K562 (cell line): ENCODE results near the gene DHRS11. TPM values are rescaled to one million over a fixed set of nuclear protein-coding genes. Genes with fewer than 3 reads are reported as not detected.

Experiments
- ATAC-seq: fragments of 200-7000 bp; cut with Tn5 transposase; 3 replicates; pipeline ENCODE4 v1.9.1; 2020; ENCODE audit warnings: moderate library complexity
- BruUV-seq: library from RNA; stranded (reverse); fragments of 400-500 nt; replicated peaks from 2 replicates; lab custom pipeline; 2021; lab: Mats Ljungman, UMichigan
- CTCF ChIA-PET: fragments of 300-600 bp; formaldehyde crosslinking; extraction: SDS; loops from one replicate; lab custom pipeline; 2021; ENCODE audit warnings: low intra/inter-chr PET ratio; lab: Yijun Ruan, JAX
- POLR2A ChIA-PET: fragments of 300-600, 350-650 bp; sonication (Branson Sonifier 250); formaldehyde crosslinking; extraction: SDS; loops from one replicate; lab custom pipeline; 2021; ENCODE audit warnings: antibody characterized with exemption, inconsistent platforms; lab: Yijun Ruan, JAX
- DNase-seq, 4 experiments: peaks; one replicate each; pipeline versions ENCODE4 v3.0.0 to v3.0.0-alpha.2; 2011 to 2018; ENCODE audit warnings: low spot score in 3 of 4, mixed read lengths in 3 of 4; ENCODE audit errors: extremely low read depth in 1 of 4
- FAIRE-seq: peaks from 2 replicates; lab custom pipeline; 2011; peaks lifted over from hg19 to GRCh38; lab: Jason Lieb, UNC
- H2AFZ ChIP-seq: 2 replicates; pipeline ENCODE4 v1.6.0; 2011; ENCODE audit warnings: low read depth, low read length, control low read depth, inconsistent platforms
- H3K27ac ChIP-seq: fragments of 200-600 bp; 3 replicates; pipeline ENCODE4 v1.8.0; 2011; ENCODE audit warnings: low read depth, mild to moderate bottlenecking, control low read depth, inconsistent platforms, low read length, moderate library complexity, mixed read lengths; ENCODE audit errors: extremely low read depth
- H3K27me3 ChIP-seq, 2 experiments: fragments of 300-600 bp in 1 of 2; 2 replicates in 1 of 2; 3 replicates in 1 of 2; pipeline versions ENCODE4 v1.6.0 to v1.8.0; 2011; ENCODE audit warnings: inconsistent platforms in 2 of 2, low read length in 2 of 2, mild to moderate bottlenecking in 1 of 2, mixed read lengths in 1 of 2, moderate library complexity in 1 of 2; ENCODE audit not compliant: control insufficient read depth in 2 of 2, insufficient read depth in 2 of 2
- H3K36me3 ChIP-seq: fragments of 300-600 bp; 3 replicates; pipeline ENCODE4 v1.8.0; 2011; ENCODE audit warnings: mild to moderate bottlenecking, low read length, inconsistent platforms; ENCODE audit not compliant: control insufficient read depth, insufficient read depth
- H3K4me1 ChIP-seq, 2 experiments: fragments of 200-600 bp in 1 of 2; replicated peaks in 1 of 2; 2 replicates in 1 of 2; 3 replicates in 1 of 2; pipeline versions ENCODE4 v1.5.1 to v1.8.0; 2011; ENCODE audit warnings: inconsistent platforms in 2 of 2, low read length in 2 of 2, mild to moderate bottlenecking in 1 of 2, mixed read lengths in 1 of 2, moderate library complexity in 1 of 2; ENCODE audit not compliant: control insufficient read depth in 2 of 2, insufficient read depth in 2 of 2
- H3K4me2 ChIP-seq: 2 replicates; pipeline ENCODE4 v1.6.1; 2011; ENCODE audit warnings: low read length, control low read depth, inconsistent platforms, mixed read lengths; ENCODE audit not compliant: insufficient read depth
- H3K4me3 ChIP-seq: fragments of 200-600 bp; sonication (generic), shearing (Covaris generic); 2 replicates; pipeline ENCODE4 v1.5.1; 2016; ENCODE audit warnings: control low read depth, inconsistent platforms
- H3K79me2 ChIP-seq: fragments of 200-600 bp; 3 replicates; pipeline ENCODE4 v1.8.0; 2011; ENCODE audit warnings: low read length, inconsistent platforms; ENCODE audit not compliant: control insufficient read depth, insufficient read depth
- H3K9ac ChIP-seq, 2 experiments: 2 replicates each; pipeline versions ENCODE4 v1.6.0 to v1.6.1; 2011; ENCODE audit warnings: low read depth in 2 of 2, low read length in 2 of 2, control low read depth in 1 of 2, inconsistent platforms in 1 of 2, mild to moderate bottlenecking in 1 of 2, mixed read lengths in 1 of 2; ENCODE audit not compliant: insufficient read depth in 1 of 2
- H3K9me1 ChIP-seq: one replicate; pipeline ENCODE4 v1.6.0; 2011; ENCODE audit warnings: inconsistent platforms, mild to moderate bottlenecking, low read length, moderate library complexity; ENCODE audit not compliant: control insufficient read depth, insufficient read depth
- H3K9me3 ChIP-seq: replicated peaks from 2 replicates; pipeline ENCODE4 v1.5.1; 2011; ENCODE audit warnings: low read depth, low read length, inconsistent platforms; ENCODE audit not compliant: control insufficient read depth, insufficient read depth
- H4K20me1 ChIP-seq: replicated peaks from 2 replicates; pipeline ENCODE4 v1.6.1; 2011; ENCODE audit warnings: low read length, inconsistent platforms, mixed read lengths; ENCODE audit not compliant: control insufficient read depth, insufficient read depth
- ARID3B ChIP-seq: fragments of 250-450 bp; sonication (Bioruptor Pico); IDR thresholded peaks from 2 replicates; pipeline ENCODE4 v1.4.0; 2020; ENCODE audit warnings: borderline replicate concordance
- ETS2 ChIP-seq: IDR thresholded peaks from 2 replicates; pipeline ENCODE4 v1.6.1; 2016; ENCODE audit warnings: borderline replicate concordance, missing genetic modification characterization, mild to moderate bottlenecking, moderate library complexity, missing compliant biosample characterization; ENCODE audit not compliant: poor library complexity, severe bottlenecking
- ETV5 ChIP-seq: sonication (generic); formaldehyde crosslinking; IDR thresholded peaks from 2 replicates; pipeline ENCODE4 v1.4.0; 2020; ENCODE audit warnings: low read depth, mild to moderate bottlenecking, missing genetic modification reagents
- FOXJ2 ChIP-seq: fragments of 200-800 bp; sonication (Bioruptor generic); IDR thresholded peaks from 2 replicates; pipeline ENCODE4 v1.6.1; 2016; ENCODE audit warnings: missing genetic modification characterization, missing compliant biosample characterization
- IFI16 ChIP-seq: fragments of 250-450 bp; sonication (Bioruptor Pico); IDR thresholded peaks from 2 replicates; pipeline ENCODE4 v2.1.2; 2022; ENCODE audit warnings: mild to moderate bottlenecking, inconsistent platforms
- MYC ChIP-seq, 2 experiments: fragments of 250-450 bp in 1 of 2; sonication (Bioruptor Pico) in 1 of 2; IDR thresholded peaks; 2 replicates each; pipeline versions ENCODE4 v1.5.1 to v1.6.1; 2012 to 2021; ENCODE audit warnings: low read depth in 2 of 2, borderline replicate concordance in 1 of 2, improper control_type of control experiment in 1 of 2, low read length in 1 of 2, mild to moderate bottlenecking in 1 of 2, moderate library complexity in 1 of 2
- NBN ChIP-seq: fragments of 450-650 bp; IDR thresholded peaks from 2 replicates; pipeline ENCODE4 v1.6.1; 2016; ENCODE audit warnings: low read depth, mild to moderate bottlenecking
- RFX1 ChIP-seq: fragments of 450-650 bp; IDR thresholded peaks from 2 replicates; pipeline ENCODE4 v1.6.1; 2016; ENCODE audit warnings: mild to moderate bottlenecking, moderate library complexity
- TFAM ChIP-seq: fragments of 250-450 bp; sonication (Bioruptor Pico); conservative IDR thresholded peaks from 2 replicates; pipeline ENCODE4 v1.5.0; 2021; ENCODE audit warnings: mild to moderate bottlenecking, moderate library complexity
- THRB ChIP-seq: fragments of 450-650 bp; formaldehyde crosslinking; conservative IDR thresholded peaks from 2 replicates; pipeline ENCODE4 v1.4.0; 2022; ENCODE audit warnings: mild to moderate bottlenecking, missing genetic modification characterization
- ZNF263 ChIP-seq: sonication (generic); formaldehyde crosslinking; IDR thresholded peaks from 2 replicates; pipeline ENCODE4 v1.8.0; 2022; ENCODE audit warnings: mild to moderate bottlenecking, missing genetic modification reagents, borderline replicate concordance
- ZNF75A ChIP-seq: fragments of 450-650 bp; formaldehyde crosslinking; IDR thresholded peaks from 2 replicates; pipeline ENCODE4 v1.4.0; 2020; ENCODE audit warnings: mild to moderate bottlenecking
- WGBS: fragments of 100-300 bp; shearing (Covaris generic); methylation state at CpG from one replicate; pipeline ENCODE4 v1.1.6; 2016; ENCODE audit warnings: low coverage, mixed read lengths; ENCODE audit not compliant: insufficient coverage; ENCODE audit errors: missing lambda C conversion rate; 5-methylcytosine and 5-hydroxymethylcytosine counted together
- in situ Hi-C: fragments of 300-500 bp; cut with MboI; formaldehyde crosslinking; loops from 4 replicates; pipeline ENCODE4 v1.15.0; 2018; ENCODE audit warnings: inconsistent platforms, mixed read lengths
- intact Hi-C: fragments of 100-400 bp; cut with micrococcal nuclease; formaldehyde crosslinking; loops from 2 replicates; pipeline ENCODE4 v1.14.2; 2022
- polyA plus RNA-seq, 8 experiments: library from polyadenylated mRNA; depleted of rRNA in 4 of 8; stranded (reverse) in 5 of 8; unstranded in 3 of 8; fragments of >200 nt; fragmentation: Nextera tagmentation in 2 of 8; fragmentation: Illumina TruSeq in 1 of 8; extraction: Ambion mirVana in 2 of 8; extraction: Trizol in 1 of 8; gene quantifications; 2 replicates each; pipeline versions ENCODE4 v1.2.1 to v1.2.3, GENCODE V29; 2011 to 2014; ENCODE audit warnings: inconsistent platforms in 1 of 8, missing spikeins in 1 of 8
- total RNA-seq, 7 experiments: library from RNA; depleted of rRNA in 6 of 7; stranded (reverse); fragments of >200 nt in 6 of 7; fragmentation: Illumina TruSeq in 2 of 7; extraction: Trizol in 2 of 7; gene quantifications; 2 replicates each; pipeline versions ENCODE4 v1.2.1 to v1.2.3, GENCODE V29; 2011 to 2021; ENCODE audit warnings: low replicate concordance in 1 of 7

Gene DHRS11
- total and polyA plus RNA-seq, 9 of the 15 experiments (the other 6 are each of a cell fraction or from before 2014, with no cell fraction given) = 15.2 to 123 (median 59.8) TPM

GRCh38 chr17:36627101-36627500 is 35.4 kb downstream of the DHRS11 start:
- H3K79me2 ChIP-seq = no peaks in the 10 kb centered on the region
- H3K9me1 ChIP-seq = no peaks in the 10 kb centered on the region
- FAIRE-seq (no peak), ATAC-seq (no peak), DNase-seq (no peak)
- H3K4me2 ChIP-seq = no peak overlapping the region
- TF ChIP-seq NBN = no peak
- TF ChIP-seq RFX1 = peak; percentile 72
- no peak overlapping the region for H2AFZ ChIP-seq
- POLR2A ChIA-PET = no interaction called here
- no peak overlapping the region for H3K27ac ChIP-seq
- no peak overlapping the region for H3K9ac ChIP-seq
- no peaks in the 10 kb centered on the region; the same call in 1 of the 2 replicates for H4K20me1 ChIP-seq
- CTCF ChIA-PET = no interaction called here
- in situ Hi-C loops (loop anchor here (10.0 kb wide), 1 partner anchor 748 kb away; the partner anchor contains the start of gene C17orf78), intact Hi-C loops (loop anchor here (5.0 to 10.0 kb wide), 3 partner anchors 130 to 588 kb away; no protein-coding TSS in a partner anchor)
- H3K4me1 ChIP-seq = peaks cover 0 to 9% of the 10 kb centered on the region in 2 experiments; a peak in 2 of 5 replicates
- H3K36me3 ChIP-seq = no peaks in the 10 kb centered on the region
- 31% methylated on average over 12 of the region's 12 CpGs for WGBS
- H3K4me3 ChIP-seq = no peak overlapping the region
- no TSS peak for BruUV-seq
- peaks cover 4 to 12% of the 10 kb centered on the region in 2 experiments; a peak in 3 of 5 replicates for H3K27me3 ChIP-seq
- H3K9me3 ChIP-seq = no peaks in the 10 kb centered on the region

GRCh38 chr17:36628576-36628975 is 36.9 kb downstream of the DHRS11 start:
- Histone ChIP-seq H3K9ac (no peak overlapping the region; a peak in 1 of 4 replicates), H3K27me3 (peaks cover 13 to 27% of the 10 kb centered on the region in 2 experiments; a peak in 4 of 5 replicates), H3K27ac (no peak overlapping the region), H2AFZ (no peak overlapping the region), H4K20me1 (no peaks in the 10 kb centered on the region; the same call in 1 of the 2 replicates), H3K9me3 (no peaks in the 10 kb centered on the region), H3K36me3 (no peaks in the 10 kb centered on the region), H3K4me3 (no peak overlapping the region), H3K9me1 (no peaks in the 10 kb centered on the region), H3K4me1 (peaks cover 0 to 9% of the 10 kb centered on the region in 2 experiments; a peak in 2 of 5 replicates), H3K79me2 (no peaks in the 10 kb centered on the region), H3K4me2 (no peak overlapping the region)
- WGBS = 21% methylated on average over 2 of the region's 2 CpGs
- FAIRE-seq (no peak), DNase-seq (no peak), ATAC-seq (no peak)
- POLR2A ChIA-PET = no interaction called here
- BruUV-seq = no TSS peak
- intact Hi-C loops (loop anchor here (2.0 to 10.0 kb wide), 4 partner anchors 26 to 586 kb away; no protein-coding TSS in a partner anchor), in situ Hi-C loops (loop anchor here (10.0 kb wide), 1 partner anchor 746 kb away; the partner anchor contains the start of gene C17orf78)
- CTCF ChIA-PET = interaction anchor here (0.6 to 2.3 kb wide), 7 partner anchors 23 to 745 kb away, joined by 3 to 26 read pairs (median 5); no protein-coding TSS in a partner anchor
- TF ChIP-seq THRB (CRISPR knock-in tag) (no peak), ETV5 (CRISPR knock-in tag) (no peak), IFI16 (no peak), ZNF75A (no peak), TFAM (no peak), ETS2 (no peak), ARID3B (no peak), ZNF263 (CRISPR knock-in tag) (no peak), MYC (IDR thresholded peaks at IDR 0.05; ENCODE audit: low read depth, low read length) (no peak), MYC (CRISPR knock-in tag; IDR thresholded peaks at IDR 0.05; ENCODE audit: borderline replicate concordance, low read depth) (no peak), FOXJ2 (no peak)
